ENCODE measurements around the gene NUP210L.

DNA sequence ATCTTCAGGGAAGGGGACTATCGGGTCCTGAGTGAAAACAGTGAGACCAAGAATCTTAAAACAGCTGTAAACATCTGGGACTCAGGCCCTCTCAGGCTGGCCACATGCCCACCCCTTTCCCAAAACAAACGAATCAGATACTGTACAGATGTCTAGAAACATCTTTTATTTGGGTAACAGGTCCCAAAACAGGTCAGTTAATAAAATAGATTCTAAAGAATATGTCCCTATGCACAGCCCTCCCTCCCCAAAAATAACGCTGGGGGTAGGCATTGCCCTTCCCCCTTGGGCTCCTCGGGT is 196.0 kb downstream of the NUP210L start:
- TF ChIP-seq EZH2 (IDR thresholded peaks at IDR 0.05; ENCODE audit: insufficient read depth, low read length), result no peak
- TF ChIP-seq, protein P1, sequence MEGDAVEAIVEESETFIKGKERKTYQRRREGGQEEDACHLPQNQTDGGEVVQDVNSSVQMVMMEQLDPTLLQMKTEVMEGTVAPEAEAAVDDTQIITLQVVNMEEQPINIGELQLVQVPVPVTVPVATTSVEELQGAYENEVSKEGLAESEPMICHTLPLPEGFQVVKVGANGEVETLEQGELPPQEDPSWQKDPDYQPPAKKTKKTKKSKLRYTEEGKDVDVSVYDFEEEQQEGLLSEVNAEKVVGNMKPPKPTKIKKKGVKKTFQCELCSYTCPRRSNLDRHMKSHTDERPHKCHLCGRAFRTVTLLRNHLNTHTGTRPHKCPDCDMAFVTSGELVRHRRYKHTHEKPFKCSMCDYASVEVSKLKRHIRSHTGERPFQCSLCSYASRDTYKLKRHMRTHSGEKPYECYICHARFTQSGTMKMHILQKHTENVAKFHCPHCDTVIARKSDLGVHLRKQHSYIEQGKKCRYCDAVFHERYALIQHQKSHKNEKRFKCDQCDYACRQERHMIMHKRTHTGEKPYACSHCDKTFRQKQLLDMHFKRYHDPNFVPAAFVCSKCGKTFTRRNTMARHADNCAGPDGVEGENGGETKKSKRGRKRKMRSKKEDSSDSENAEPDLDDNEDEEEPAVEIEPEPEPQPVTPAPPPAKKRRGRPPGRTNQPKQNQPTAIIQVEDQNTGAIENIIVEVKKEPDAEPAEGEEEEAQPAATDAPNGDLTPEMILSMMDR (IDR thresholded peaks at IDR 0.05; ENCODE audit: insufficient read depth, low read depth, low read length), result no peak
